ENCODE results near the gene PHKG1. TPM values are rescaled to one million over a fixed set of nuclear protein-coding genes. Genes with fewer than 3 reads are reported as not detected.

Gene PHKG1
- total and polyA plus RNA-seq, 10 of the 15 experiments (the other 5 are each of a cell fraction or from before 2014, with no cell fraction given) = 0.08 to 1.6 (median 0.44) TPM

GRCh38 chr7:56091591-56091990 is 1.2 kb downstream of the PHKG1 start:
- Histone ChIP-seq H3K4me1 (ENCODE audit: control insufficient read depth, insufficient read depth, low read length) (no peaks in the 10 kb centered on the region), H3K27me3 (replicated peaks in 1 of 2; ENCODE audit: control insufficient read depth in 2 of 2, insufficient read depth in 2 of 2, low read length in 1 of 2) (no peaks in the 10 kb centered on the region), H3K4me3 (no peak overlapping the region), H3K27ac (ENCODE audit: control insufficient read depth, insufficient read depth) (no peak overlapping the region), H3K9me3 (replicated peaks; ENCODE audit: control insufficient read depth, insufficient read depth, low read length) (no peaks in the 10 kb centered on the region), H3K4me2 (ENCODE audit: control insufficient read depth, insufficient read depth) (no peak overlapping the region), H3K36me3 (ENCODE audit: control insufficient read depth in 2 of 2, insufficient read depth in 2 of 2, low read length in 1 of 2) (no peaks in the 10 kb centered on the region), H2AFZ (ENCODE audit: control insufficient read depth, low read depth, low read length) (no peak overlapping the region), H4K20me1 (ENCODE audit: control insufficient read depth, insufficient read depth) (no peaks in the 10 kb centered on the region), H3K79me2 (ENCODE audit: control insufficient read depth, insufficient read depth, low read length) (no peaks in the 10 kb centered on the region), H3K9ac (ENCODE audit: control insufficient read depth, insufficient read depth, low read length) (no peak overlapping the region)
- no peak for DNase-seq (ENCODE audit: low read depth, low spot score)
- SMC1A ChIA-PET (ENCODE audit: uncharacterized antibody, unreplicated experiment) = no interaction called here
- 92% methylated on average over 3 of the region's 3 CpGs for WGBS (ENCODE audit: insufficient coverage, insufficient replicate concordance, low lambda C conversion rate, missing lambda C conversion rate)
- intact Hi-C loops (cut with micrococcal nuclease; ENCODE audit: unreplicated experiment) (no loop called here), in situ Hi-C loops (cut with MboI) (no loop called here)
- no TSS peak for BruUV-seq (replicated peaks)
- RAD21 ChIA-PET (ENCODE audit: unreplicated experiment) = no interaction called here
- no peak; the same call in 2 of the 3 replicates for ATAC-seq
- POLR2A ChIA-PET = no interaction called here
- CTCF ChIA-PET = interaction anchor here (2.8 kb wide), 1 partner anchor 17 kb away, joined by 12 read pairs; no protein-coding TSS in a partner anchor
- FAIRE-seq = no peak
- TF ChIP-seq ZNF274 (IDR thresholded peaks at IDR 0.05; ENCODE audit: insufficient read depth, insufficient read length) = no peak
- no peak for TF ChIP-seq IRF3 (IDR thresholded peaks at IDR 0.05)
- TF ChIP-seq MEF2B (IDR thresholded peaks at IDR 0.05; ENCODE audit: partially characterized antibody, poor library complexity, severe bottlenecking) = no peak
- no peak for TF ChIP-seq ELK1 (IDR thresholded peaks at IDR 0.05; ENCODE audit: low read depth, low read length)
- TF ChIP-seq ZNF207 (IDR thresholded peaks at IDR 0.05; ENCODE audit: borderline replicate concordance) = no peak
- no peak for TF ChIP-seq ZBTB33 (IDR thresholded peaks at IDR 0.05)
- no peak for TF ChIP-seq HDGF (IDR thresholded peaks at IDR 0.05)
- TF ChIP-seq MTA3 (IDR thresholded peaks at IDR 0.05; ENCODE audit: borderline replicate concordance, low read length) = no peak
- no peak for TF ChIP-seq MTA2 (IDR thresholded peaks at IDR 0.05; ENCODE audit: low read depth)
- TF ChIP-seq NFYA (IDR thresholded peaks at IDR 0.05; ENCODE audit: borderline replicate concordance, low read depth, low read length) = no peak
- TF ChIP-seq TAF1 (IDR thresholded peaks at IDR 0.05; ENCODE audit: borderline replicate concordance, low read depth, low read length) = no peak
- no peak for TF ChIP-seq RB1 (IDR thresholded peaks at IDR 0.05; ENCODE audit: borderline replicate concordance)
- TF ChIP-seq HCFC1 (IDR thresholded peaks at IDR 0.05; ENCODE audit: low read length) = no peak
- TF ChIP-seq BCL3 (IDR thresholded peaks at IDR 0.05; ENCODE audit: borderline replicate concordance, insufficient read depth, low read depth, low read length, poor library complexity, severe bottlenecking) = no peak
- TF ChIP-seq PML (IDR thresholded peaks at IDR 0.05; ENCODE audit: low read length) = no peak
- TF ChIP-seq SRF (IDR thresholded peaks at IDR 0.05; ENCODE audit: low read depth in 2 of 2, low read length in 2 of 2) = no peak
